Progenitor cell of endocrine pancreas (in vitro differentiated cells): ENCODE data around the gene TEX261. TPM values are rescaled to one million over a fixed set of nuclear protein-coding genes. Genes with fewer than 3 reads are reported as not detected.
"Not testable (repeated sequence)": the region's sequence is repeated elsewhere in the genome, so short reads cannot be mapped to it uniquely, and the experiment has no call there.

Source experiments
- DNase-seq: peaks from one replicate; pipeline ENCODE4 v3.0.0; 2021; ENCODE audit warnings: low spot score; ENCODE audit not compliant: unreplicated experiment
- H3K27ac Mint-ChIP-seq: 2 replicates; pipeline ENCODE4 v1.8.0; 2021; ENCODE audit warnings: mild to moderate bottlenecking, moderate library complexity, mixed read lengths
- H3K27me3 Mint-ChIP-seq: 2 replicates; pipeline ENCODE4 v1.8.0; 2021; ENCODE audit warnings: mixed read lengths
- H3K36me3 Mint-ChIP-seq: 2 replicates; pipeline ENCODE4 v1.8.0; 2022; ENCODE audit warnings: mixed read lengths; ENCODE audit not compliant: insufficient read depth
- H3K4me1 Mint-ChIP-seq: 2 replicates; pipeline ENCODE4 v1.8.0; 2021; ENCODE audit warnings: low read depth, mixed read lengths
- H3K4me3 Mint-ChIP-seq: 2 replicates; pipeline ENCODE4 v1.8.0; 2021; ENCODE audit warnings: low read depth, mild to moderate bottlenecking, moderate library complexity, mixed read lengths
- H3K9me3 Mint-ChIP-seq: 2 replicates; pipeline ENCODE4 v1.8.0; 2021; ENCODE audit warnings: low read depth, mixed read lengths
- total RNA-seq: library from RNA; stranded (reverse); gene quantifications from 2 replicates; pipeline ENCODE4 v1.2.1, GENCODE V29; 2021
- TF ChIP-seq, protein P1 (sequence below): fragments of 200-600 bp; sonication (generic); IDR thresholded peaks from one replicate; pipeline ENCODE4 v1.5.0; 2021; ENCODE audit warnings: antibody characterized with exemption, mild to moderate bottlenecking; ENCODE audit not compliant: unreplicated experiment

The TEX261 gene
- total RNA-seq, 1 donor from 2014 or later = 36.9 TPM

DNA sequence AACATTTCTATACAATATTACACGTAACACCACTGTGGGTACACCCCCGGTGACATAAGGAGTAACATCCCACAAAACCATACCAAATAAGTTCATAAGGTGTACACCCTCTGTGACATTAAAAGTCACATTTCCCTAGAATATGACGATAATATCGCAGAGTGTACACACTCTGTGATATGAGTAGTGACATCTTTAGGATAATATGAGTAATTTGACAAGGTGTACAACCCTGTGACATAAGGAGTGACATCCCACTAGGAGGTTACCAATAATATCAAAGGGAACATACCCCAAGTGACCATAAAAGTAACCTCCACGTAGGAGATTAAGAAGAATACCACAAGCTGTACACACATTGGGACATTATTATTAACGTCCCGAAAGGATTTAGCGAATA lies 24.0 kb upstream of the TEX261 start:
- Mint-ChIP-seq H3K36me3 (no peaks in the 10 kb centered on the region), H3K27me3 (peaks cover 7% of the 10 kb centered on the region), H3K4me1 (peaks cover 15% of the 10 kb centered on the region), H3K9me3 (peaks cover 3% of the 10 kb centered on the region), H3K27ac (no peak overlapping the region), H3K4me3 (no peak overlapping the region)
- TF ChIP-seq, protein P1, sequence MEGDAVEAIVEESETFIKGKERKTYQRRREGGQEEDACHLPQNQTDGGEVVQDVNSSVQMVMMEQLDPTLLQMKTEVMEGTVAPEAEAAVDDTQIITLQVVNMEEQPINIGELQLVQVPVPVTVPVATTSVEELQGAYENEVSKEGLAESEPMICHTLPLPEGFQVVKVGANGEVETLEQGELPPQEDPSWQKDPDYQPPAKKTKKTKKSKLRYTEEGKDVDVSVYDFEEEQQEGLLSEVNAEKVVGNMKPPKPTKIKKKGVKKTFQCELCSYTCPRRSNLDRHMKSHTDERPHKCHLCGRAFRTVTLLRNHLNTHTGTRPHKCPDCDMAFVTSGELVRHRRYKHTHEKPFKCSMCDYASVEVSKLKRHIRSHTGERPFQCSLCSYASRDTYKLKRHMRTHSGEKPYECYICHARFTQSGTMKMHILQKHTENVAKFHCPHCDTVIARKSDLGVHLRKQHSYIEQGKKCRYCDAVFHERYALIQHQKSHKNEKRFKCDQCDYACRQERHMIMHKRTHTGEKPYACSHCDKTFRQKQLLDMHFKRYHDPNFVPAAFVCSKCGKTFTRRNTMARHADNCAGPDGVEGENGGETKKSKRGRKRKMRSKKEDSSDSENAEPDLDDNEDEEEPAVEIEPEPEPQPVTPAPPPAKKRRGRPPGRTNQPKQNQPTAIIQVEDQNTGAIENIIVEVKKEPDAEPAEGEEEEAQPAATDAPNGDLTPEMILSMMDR = no peak
- DNase-seq = no peak

DNA sequence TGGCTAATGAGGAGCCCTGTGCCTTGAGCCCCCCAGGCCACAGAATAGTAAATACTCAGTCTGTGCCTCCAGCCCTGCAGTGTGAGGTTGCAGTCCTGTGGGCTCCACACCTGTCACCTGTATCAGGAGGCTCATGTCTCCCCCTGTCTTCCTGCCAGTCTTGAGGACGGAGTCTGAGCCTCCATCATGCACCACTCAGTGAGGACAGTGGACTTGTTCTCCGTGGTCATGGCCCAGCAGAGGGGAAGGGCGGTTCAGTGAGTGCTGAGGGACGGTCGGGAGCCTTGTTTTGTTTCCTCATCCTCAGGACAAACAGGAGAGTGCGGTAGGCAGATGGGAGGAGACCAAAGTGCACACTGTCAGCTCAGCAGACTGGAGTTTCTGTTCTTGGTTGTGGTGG lies 17.1 kb upstream of the TEX261 start:
- H3K27me3 Mint-ChIP-seq = peaks cover 25% of the 10 kb centered on the region
- H3K36me3 Mint-ChIP-seq, H3K4me1 Mint-ChIP-seq, DNase-seq, H3K9me3 Mint-ChIP-seq, H3K4me3 Mint-ChIP-seq, H3K27ac Mint-ChIP-seq: not testable (repeated sequence)

DNA sequence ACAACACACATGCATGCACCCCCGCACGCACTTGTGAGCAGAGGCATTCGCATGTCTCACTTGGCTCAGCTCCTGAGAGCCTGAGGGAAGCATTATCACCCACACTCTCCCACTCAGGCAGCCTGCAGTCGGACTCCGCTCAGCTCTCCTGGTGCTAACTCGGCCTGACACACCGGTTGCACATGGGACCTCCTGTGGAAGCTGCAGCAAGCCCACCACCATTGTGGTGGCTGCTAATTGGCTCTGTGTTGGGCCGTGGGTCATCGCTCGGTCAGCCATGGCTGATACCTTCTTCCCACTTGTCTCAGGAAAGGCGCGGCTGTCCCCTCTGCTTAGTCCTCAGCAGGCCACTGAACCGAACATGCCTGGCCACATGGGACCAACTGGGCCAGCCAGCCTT lies 13.7 kb upstream of the TEX261 start:
- no peak overlapping the region for H3K4me3 Mint-ChIP-seq
- no peaks in the 10 kb centered on the region for H3K4me1 Mint-ChIP-seq
- peaks cover 34% of the 10 kb centered on the region for H3K27me3 Mint-ChIP-seq
- TF ChIP-seq, protein P1 = no peak
- peaks cover 6% of the 10 kb centered on the region for H3K9me3 Mint-ChIP-seq
- no peaks in the 10 kb centered on the region for H3K36me3 Mint-ChIP-seq
- no peak overlapping the region for H3K27ac Mint-ChIP-seq
- no peak for DNase-seq

DNA sequence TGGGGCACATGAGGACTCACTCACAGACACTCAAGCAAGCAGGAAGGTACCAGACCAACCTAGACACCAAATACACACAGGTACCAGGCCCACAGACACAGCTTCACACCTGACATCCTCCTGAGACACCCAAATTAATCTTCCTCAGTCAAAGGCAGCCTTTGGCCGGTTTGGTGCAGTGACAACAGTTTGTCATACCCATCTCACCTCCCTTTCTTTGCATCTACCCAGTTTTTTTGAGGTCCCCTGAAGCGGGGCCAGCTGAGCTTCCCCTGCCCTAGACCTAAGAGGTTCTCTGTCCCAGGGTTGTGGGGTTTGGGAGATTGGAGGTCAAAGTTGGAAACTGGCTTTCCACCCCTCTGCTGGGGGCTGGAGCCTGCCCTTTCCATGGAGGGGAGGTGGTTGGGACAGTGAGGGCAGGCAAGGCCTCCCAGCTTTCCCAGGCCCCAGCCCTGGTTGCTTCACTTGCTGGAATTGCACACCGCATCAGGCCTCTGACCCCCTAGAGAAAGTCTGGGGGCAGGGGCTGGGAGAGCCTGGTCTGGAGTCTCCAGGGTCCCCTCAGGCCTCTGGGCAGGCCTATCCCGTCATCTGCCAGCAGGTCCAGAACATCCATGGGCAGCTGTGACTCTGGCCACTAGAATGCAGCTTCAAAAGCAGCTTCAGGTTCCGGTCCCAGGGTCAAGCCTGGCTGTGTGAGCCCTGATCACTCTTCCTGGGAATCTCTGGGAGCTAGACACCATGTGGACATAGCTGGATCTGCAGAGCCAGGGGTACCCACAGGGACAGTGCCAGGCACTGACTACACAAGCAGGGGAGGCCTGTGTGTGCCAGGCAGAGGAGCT lies 12.5 kb upstream of the TEX261 start:
- Mint-ChIP-seq H3K4me1 (no peaks in the 10 kb centered on the region), H3K36me3 (no peaks in the 10 kb centered on the region), H3K4me3 (no peak overlapping the region), H3K9me3 (peaks cover 6% of the 10 kb centered on the region), H3K27ac (no peak overlapping the region), H3K27me3 (peaks cover 30% of the 10 kb centered on the region)
- TF ChIP-seq, protein P1 = no peak
- DNase-seq = no peak

DNA sequence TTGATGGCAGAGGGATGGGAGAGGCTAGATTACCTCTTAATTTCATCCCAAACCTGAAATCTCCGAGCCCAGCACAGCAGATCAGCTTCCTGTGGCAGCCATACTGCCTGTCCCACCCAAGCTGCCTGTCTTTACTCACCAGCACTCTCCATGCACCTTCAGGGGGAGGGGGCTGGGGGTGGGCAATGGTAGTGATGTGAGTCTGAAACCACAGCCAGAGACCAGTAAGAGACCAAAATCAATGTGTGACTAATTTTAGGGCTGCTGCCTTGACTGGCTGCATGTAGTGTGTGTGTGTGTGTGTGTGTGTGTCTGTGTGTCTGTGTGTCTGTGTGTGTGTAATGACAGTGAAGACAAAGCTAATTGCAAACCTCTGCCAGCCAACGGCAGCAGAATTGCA lies 11.7 kb upstream of the TEX261 start:
- Mint-ChIP-seq H3K4me1 (peaks cover 2% of the 10 kb centered on the region), H3K27ac (no peak overlapping the region), H3K4me3 (no peak overlapping the region), H3K27me3 (peaks cover 23% of the 10 kb centered on the region), H3K9me3 (peaks cover 6% of the 10 kb centered on the region), H3K36me3 (no peaks in the 10 kb centered on the region)
- no peak for DNase-seq
- TF ChIP-seq, protein P1 = no peak
